Thoracic aorta (tissue), 2 donors: ENCODE results near the gene SERINC2. TPM values are rescaled to one million over a fixed set of nuclear protein-coding genes. Genes with fewer than 3 reads are reported as not detected.

Experiments
- ATAC-seq: fragments of 150-250 bp; one replicate; pipeline ENCODE4 v1.8.0; 2017; ENCODE audit warnings: low read depth; ENCODE audit not compliant: insufficient number of reproducible peaks, low FRiP score
- DNase-seq: peaks from one replicate; pipeline ENCODE4 v3.0.0-alpha.2; 2020; ENCODE audit warnings: low spot score
- H3K27ac ChIP-seq, 2 donors: fragments of 200-600 bp; sonication (generic); 1 replicate in 1 of 2; 2 replicates in 1 of 2; pipeline ENCODE4 v1.5.1; 2016; ENCODE audit warnings: mild to moderate bottlenecking in 2 of 2, moderate library complexity in 2 of 2
- H3K27me3 ChIP-seq: fragments of 200-600 bp; sonication (generic); replicated peaks from 2 replicates; pipeline ENCODE4 v1.6.0; 2016; ENCODE audit warnings: mild to moderate bottlenecking; ENCODE audit not compliant: insufficient read depth
- H3K36me3 ChIP-seq: fragments of 200-600 bp; sonication (generic); one replicate; pipeline ENCODE4 v1.5.1; 2016
- H3K4me1 ChIP-seq, 2 donors: fragments of 200-600 bp; sonication (generic); 1 replicate in 1 of 2; 2 replicates in 1 of 2; pipeline versions ENCODE4 v1.5.1 to v1.6.0; 2016; ENCODE audit warnings: low read depth in 2 of 2, mild to moderate bottlenecking in 1 of 2; ENCODE audit not compliant: control insufficient read depth in 1 of 2
- H3K4me3 ChIP-seq: fragments of 200-600 bp; sonication (generic); 2 replicates; pipeline ENCODE4 v1.5.1; 2016; ENCODE audit warnings: mild to moderate bottlenecking
- H3K9me3 ChIP-seq: fragments of 200-600 bp; sonication (generic); 2 replicates; pipeline ENCODE4 v1.5.1; 2016
- CTCF ChIP-seq: fragments of 200-600 bp; sonication (generic); IDR thresholded peaks from one replicate; pipeline ENCODE4 v1.5.1; 2019; ENCODE audit warnings: antibody characterized with exemption
- total RNA-seq, 2 donors: library from RNA; depleted of rRNA; stranded (reverse); fragments of >200 nt; gene quantifications; one replicate each; pipeline versions ENCODE4 v1.1.0 to v1.2.3, GENCODE V29; 2016

SERINC2 gene
- total RNA-seq, 2 donors from 2014 or later, result 7.6 to 12.3 TPM

DNA sequence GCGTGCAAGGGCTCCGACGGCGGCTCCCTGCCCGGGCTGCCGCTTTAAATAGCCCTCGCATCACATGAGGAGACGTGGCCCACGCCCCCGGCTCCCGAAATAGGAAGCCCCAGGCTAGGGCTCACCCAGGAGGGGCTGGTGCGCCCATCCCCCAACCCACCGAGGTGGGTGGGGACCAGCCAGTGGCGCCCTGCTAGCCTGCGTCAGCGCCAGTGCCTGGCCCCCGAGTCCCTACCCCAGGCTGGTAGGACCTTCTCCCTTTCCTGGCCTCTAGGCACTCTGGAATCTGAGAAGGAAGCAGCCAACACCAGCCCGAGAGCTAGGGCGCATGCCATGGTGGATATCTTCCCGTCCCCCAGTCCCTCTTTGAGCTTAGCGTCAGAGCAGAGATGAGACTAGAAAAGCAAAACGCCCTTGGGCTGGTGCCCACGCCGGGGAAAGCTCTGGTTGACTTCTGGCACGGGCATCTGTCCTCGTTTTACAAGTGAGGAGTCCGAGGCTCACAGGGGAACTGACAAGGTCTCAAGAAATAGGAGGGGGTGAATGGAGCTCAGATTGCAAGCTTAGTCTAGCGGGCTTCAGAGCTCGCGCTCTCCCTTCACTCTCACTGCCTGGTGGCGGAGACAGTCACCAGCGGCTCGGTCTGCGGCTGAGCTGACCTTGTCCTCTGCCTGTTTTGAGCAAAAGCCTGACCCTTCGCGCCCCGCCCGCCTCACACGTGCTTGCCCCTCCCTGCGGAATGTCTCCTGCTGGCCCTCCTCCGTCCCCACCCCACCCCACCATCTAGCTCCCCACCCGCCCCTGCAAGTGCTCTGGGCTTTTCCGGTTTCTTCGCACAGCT lies 39.7 kb upstream of the SERINC2 start, which contains the start of gene FABP3:
TSS of gene FABP3 (minus strand) at position 21 of the 841 bp plus-strand sequence. CDS start 62 bp downstream, outside the sequence.
- Histone ChIP-seq H3K4me3 (peak within 1 kb of the TSS; percentile 81), H3K4me1 (peaks cover 27 to 78% of the 10 kb centered on the region in 2 donors), H3K9me3 (no peaks in the 10 kb centered on the region), H3K27me3 (no peaks in the 10 kb centered on the region), H3K36me3 (no peaks in the 10 kb centered on the region), H3K27ac (peak within 1 kb of the TSS; percentile 88 to 94)
- no peak for TF ChIP-seq CTCF
- ATAC-seq (peak; percentile 60), DNase-seq (peak; percentile 52)

GRCh38 chr1:31373897-31374486 lies 39.0 kb upstream of the SERINC2 start:
- TF ChIP-seq CTCF, result no peak
- Histone ChIP-seq H3K4me3 (peak overlapping the region; percentile 81), H3K4me1 (peaks cover 25 to 71% of the 10 kb centered on the region in 2 donors), H3K27ac (peak overlapping the region; percentile 88 to 94), H3K36me3 (no peaks in the 10 kb centered on the region), H3K9me3 (no peaks in the 10 kb centered on the region), H3K27me3 (no peaks in the 10 kb centered on the region)
- no peak for ATAC-seq
- DNase-seq, result no peak

DNA sequence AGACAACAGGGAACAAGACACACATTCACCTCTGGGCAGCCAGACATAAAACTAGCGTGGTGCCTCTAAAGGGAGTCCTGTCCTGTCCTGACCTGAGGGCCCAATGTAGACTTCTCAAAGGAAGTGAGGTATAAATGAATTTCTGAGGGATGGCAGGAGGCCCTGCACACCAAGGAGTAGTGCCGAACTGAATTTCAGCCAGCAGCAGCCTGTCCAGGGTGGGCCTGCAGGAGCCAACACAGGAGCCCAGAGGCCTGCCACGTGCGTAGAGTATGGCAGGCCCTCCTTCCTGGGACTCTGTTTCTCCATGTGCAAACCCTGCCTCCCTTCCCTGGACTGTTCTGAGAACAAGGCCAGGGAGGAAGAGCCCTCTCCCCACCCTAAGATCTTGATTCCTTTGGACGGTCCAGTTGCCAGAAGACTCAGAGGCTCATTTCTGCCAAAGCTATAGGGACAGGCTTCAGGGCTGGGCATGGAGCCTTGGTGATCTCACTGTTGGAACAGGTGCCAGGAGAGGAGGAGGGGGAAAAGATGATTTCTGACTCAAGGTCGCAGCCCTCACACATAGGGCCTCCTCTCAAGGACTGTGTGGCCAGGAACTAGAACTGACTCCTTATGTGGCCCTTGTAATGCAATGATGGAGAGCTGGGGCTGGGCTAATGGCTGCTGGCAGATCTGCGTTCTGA lies 38.4 kb upstream of the SERINC2 start:
- H3K36me3 ChIP-seq, result no peaks in the 10 kb centered on the region
- no peaks in the 10 kb centered on the region for H3K27me3 ChIP-seq
- DNase-seq, result peak; percentile 47
- ATAC-seq, result peak; percentile 34
- TF ChIP-seq CTCF, result no peak
- no peak overlapping the region for H3K4me3 ChIP-seq
- peak overlapping the region; percentile 88 to 94 for H3K27ac ChIP-seq
- no peaks in the 10 kb centered on the region for H3K9me3 ChIP-seq
- peaks cover 24 to 64% of the 10 kb centered on the region in 2 donors for H3K4me1 ChIP-seq

GRCh38 chr1:31376375-31377134 lies 36.5 kb upstream of the SERINC2 start:
- H3K27ac ChIP-seq, result no peak overlapping the region
- no peak overlapping the region for H3K4me3 ChIP-seq
- ATAC-seq, result no peak
- no peaks in the 10 kb centered on the region for H3K9me3 ChIP-seq
- H3K4me1 ChIP-seq, result peaks cover 18 to 62% of the 10 kb centered on the region in 2 donors
- H3K36me3 ChIP-seq, result no peaks in the 10 kb centered on the region
- DNase-seq, result no peak
- TF ChIP-seq CTCF, result no peak
- no peaks in the 10 kb centered on the region for H3K27me3 ChIP-seq
